Measurements from ENCODE around the gene ASF1B. TPM values are rescaled to one million over a fixed set of nuclear protein-coding genes. Genes with fewer than 3 reads are reported as not detected.
A peak's percentile ranks its signal among the peaks of the same experiment; 100 is the strongest.

Gene ASF1B
- total RNA-seq, 3 donors from 2014 or later: 18.5 to 26.7 (median 21.0) TPM

DNA sequence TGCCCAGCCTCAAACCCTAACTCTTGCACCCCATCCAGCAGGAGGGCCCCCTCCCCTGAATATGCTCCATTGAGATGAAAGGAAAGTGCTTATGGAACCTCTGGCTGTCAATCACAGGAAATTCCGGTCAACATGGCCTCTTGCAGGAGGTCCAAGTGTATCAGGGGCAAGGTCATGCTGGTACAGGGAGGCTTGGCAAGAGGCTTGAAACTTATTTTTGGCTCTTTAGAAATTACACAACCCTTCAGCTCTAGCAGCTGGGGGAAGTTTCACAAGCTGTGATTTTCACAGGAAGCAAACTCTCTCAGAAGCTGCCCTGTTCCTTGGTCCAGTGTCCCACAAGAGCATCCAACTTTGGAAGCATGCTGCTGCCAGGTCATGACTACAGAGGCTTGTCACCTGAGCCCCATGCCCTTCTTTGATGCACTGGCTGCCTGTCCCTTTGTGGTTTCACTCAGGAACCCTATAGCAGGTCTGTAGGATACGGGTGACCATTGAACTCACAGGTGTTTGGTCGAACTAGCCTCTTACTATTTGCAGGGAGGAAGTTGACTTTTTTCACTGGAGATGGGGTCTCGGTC, 8.4 kb downstream of the ASF1B start:
- Mint-ChIP-seq H3K36me3 (ENCODE audit: insufficient read depth) (no peaks in the 10 kb centered on the region), H3K4me1 (ENCODE audit: low read depth) (no peaks in the 10 kb centered on the region), H3K4me3 (no peak overlapping the region), H3K9me3 (no peaks in the 10 kb centered on the region), H3K27me3 (ENCODE audit: low read depth) (no peaks in the 10 kb centered on the region)
- DNase-seq: no peak
- ATAC-seq: no peak

DNA sequence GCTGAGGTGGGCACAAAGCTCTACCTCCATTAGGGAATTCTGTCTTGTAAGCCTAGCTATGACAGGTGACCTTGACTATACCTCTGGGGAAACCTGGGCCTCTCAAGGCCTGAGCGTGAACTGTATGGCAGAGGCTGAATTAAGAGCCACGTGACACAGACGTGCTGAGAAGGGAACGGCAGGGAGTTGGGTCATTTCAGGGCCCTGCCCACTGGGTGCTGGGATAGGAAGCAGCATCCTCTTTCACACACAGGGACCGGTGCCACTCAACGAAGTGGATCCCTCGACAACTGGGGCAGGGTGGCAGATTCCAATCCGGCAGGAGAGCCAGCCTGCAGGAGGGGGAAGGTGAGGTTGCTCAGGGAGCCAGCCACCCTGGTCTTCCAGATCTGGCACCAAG, 9.2 kb downstream of the ASF1B start:
- ATAC-seq: no peak
- no peaks in the 10 kb centered on the region for H3K4me1 Mint-ChIP-seq (ENCODE audit: low read depth)
- H3K36me3 Mint-ChIP-seq (ENCODE audit: insufficient read depth): no peaks in the 10 kb centered on the region
- no peaks in the 10 kb centered on the region for H3K9me3 Mint-ChIP-seq
- H3K27me3 Mint-ChIP-seq (ENCODE audit: low read depth): no peaks in the 10 kb centered on the region
- no peak overlapping the region for H3K4me3 Mint-ChIP-seq
- DNase-seq: no peak

GRCh38 chr19:14122924-14123323, 13.5 kb downstream of the ASF1B start:
- Mint-ChIP-seq H3K27me3 (ENCODE audit: low read depth) (no peaks in the 10 kb centered on the region), H3K9me3 (no peaks in the 10 kb centered on the region), H3K4me3 (no peak overlapping the region), H3K4me1 (ENCODE audit: low read depth) (peaks cover 9% of the 10 kb centered on the region), H3K36me3 (ENCODE audit: insufficient read depth) (no peaks in the 10 kb centered on the region)
- ATAC-seq (no peak), DNase-seq (no peak)

GRCh38 chr19:14120497-14120780, 15.9 kb downstream of the ASF1B start:
- H3K4me1 Mint-ChIP-seq (ENCODE audit: low read depth): peaks cover 23% of the 10 kb centered on the region
- no peaks in the 10 kb centered on the region for H3K36me3 Mint-ChIP-seq (ENCODE audit: insufficient read depth)
- ATAC-seq (no peak), DNase-seq (no peak)
- no peak overlapping the region for H3K4me3 Mint-ChIP-seq
- no peaks in the 10 kb centered on the region for H3K27me3 Mint-ChIP-seq (ENCODE audit: low read depth)
- no peaks in the 10 kb centered on the region for H3K9me3 Mint-ChIP-seq

DNA sequence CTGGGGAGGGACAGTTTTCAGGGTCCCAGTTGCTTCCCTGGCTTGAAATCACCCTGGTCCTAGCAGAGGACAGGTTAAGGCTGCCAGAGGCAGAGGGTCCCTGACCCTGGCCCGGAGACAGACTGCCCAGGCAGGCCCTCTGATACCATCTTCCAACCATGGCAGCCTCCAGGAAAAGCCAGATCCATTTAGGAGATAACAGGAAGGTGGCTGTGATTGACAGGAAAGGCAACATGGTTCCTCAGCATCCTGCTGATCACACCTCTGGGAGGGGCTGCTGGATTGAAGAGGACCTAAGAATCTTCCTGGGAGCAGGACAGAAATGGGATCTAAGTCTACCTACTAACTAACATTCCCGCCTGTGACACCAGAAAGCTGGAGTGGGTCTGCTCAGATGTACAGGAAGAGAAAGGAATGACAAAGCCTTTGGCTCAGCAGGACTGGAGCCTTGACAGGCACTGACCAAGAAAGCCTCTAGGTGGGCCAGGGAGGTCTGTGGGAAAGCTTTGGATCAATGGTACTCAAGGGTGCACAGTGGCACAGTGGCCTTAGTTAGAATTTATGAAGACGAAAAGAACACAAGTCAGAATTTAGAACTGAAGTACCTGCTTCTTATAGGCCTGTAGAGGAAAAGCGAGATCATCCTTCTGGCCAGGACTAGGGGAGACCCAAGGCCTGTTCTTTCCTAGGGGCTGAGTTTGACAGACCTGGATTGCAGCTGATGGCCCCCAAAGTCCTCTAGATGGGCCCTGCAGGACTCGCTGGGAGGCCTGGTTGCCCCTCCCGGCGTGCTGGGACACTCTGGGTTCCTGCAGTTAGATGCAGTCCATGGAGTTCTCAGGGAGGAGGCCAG, 16.5 kb downstream of the ASF1B start:
- Mint-ChIP-seq H3K9me3 (no peaks in the 10 kb centered on the region), H3K4me1 (ENCODE audit: low read depth) (peaks cover 27% of the 10 kb centered on the region), H3K4me3 (no peak overlapping the region), H3K36me3 (ENCODE audit: insufficient read depth) (no peaks in the 10 kb centered on the region), H3K27me3 (ENCODE audit: low read depth) (no peaks in the 10 kb centered on the region)
- DNase-seq: no peak
- no peak for ATAC-seq

GRCh38 chr19:14119146-14119545, 17.2 kb downstream of the ASF1B start:
- Mint-ChIP-seq H3K9me3 (no peaks in the 10 kb centered on the region), H3K4me1 (ENCODE audit: low read depth) (peaks cover 31% of the 10 kb centered on the region), H3K4me3 (peak overlapping the region; percentile 92), H3K27me3 (ENCODE audit: low read depth) (no peaks in the 10 kb centered on the region), H3K36me3 (ENCODE audit: insufficient read depth) (no peaks in the 10 kb centered on the region)
- ATAC-seq (no peak), DNase-seq (no peak)

- peaks cover 35% of the 10 kb centered on the region for H3K4me1 Mint-ChIP-seq (ENCODE audit: low read depth)
- DNase-seq (no peak), ATAC-seq (no peak)
- H3K9me3 Mint-ChIP-seq: no peaks in the 10 kb centered on the region
- peak overlapping the region; percentile 92 for H3K4me3 Mint-ChIP-seq
- H3K27me3 Mint-ChIP-seq (ENCODE audit: low read depth): no peaks in the 10 kb centered on the region
- H3K36me3 Mint-ChIP-seq (ENCODE audit: insufficient read depth): no peaks in the 10 kb centered on the region
These were observed 18.0 kb downstream of the ASF1B start for GRCh38 chr19:14118165-14119051.

- no peaks in the 10 kb centered on the region for H3K9me3 Mint-ChIP-seq
- DNase-seq (peak; percentile 97), ATAC-seq (peak; percentile 95)
- peaks cover 39% of the 10 kb centered on the region for H3K4me1 Mint-ChIP-seq (ENCODE audit: low read depth)
- no peaks in the 10 kb centered on the region for H3K27me3 Mint-ChIP-seq (ENCODE audit: low read depth)
- no peaks in the 10 kb centered on the region for H3K36me3 Mint-ChIP-seq (ENCODE audit: insufficient read depth)
- H3K4me3 Mint-ChIP-seq: peak within 1 kb of the TSS; percentile 92
These were observed 18.7 kb downstream of the ASF1B start, which contains the start of gene PRKACA for GRCh38 chr19:14117668-14118164. Gene PRKACA, minus strand, starts transcription at chr19:14117762. Its CDS starts 215 bp downstream, at chr19:14117547.

GRCh38 chr19:14116918-14117578, 19.3 kb downstream of the ASF1B start:
- Mint-ChIP-seq H3K4me1 (ENCODE audit: low read depth) (peaks cover 39% of the 10 kb centered on the region), H3K27me3 (ENCODE audit: low read depth) (no peaks in the 10 kb centered on the region), H3K4me3 (peak overlapping the region; percentile 90), H3K9me3 (no peaks in the 10 kb centered on the region), H3K36me3 (ENCODE audit: insufficient read depth) (no peaks in the 10 kb centered on the region)
- ATAC-seq (peak; percentile 3), DNase-seq (no peak)

DNA sequence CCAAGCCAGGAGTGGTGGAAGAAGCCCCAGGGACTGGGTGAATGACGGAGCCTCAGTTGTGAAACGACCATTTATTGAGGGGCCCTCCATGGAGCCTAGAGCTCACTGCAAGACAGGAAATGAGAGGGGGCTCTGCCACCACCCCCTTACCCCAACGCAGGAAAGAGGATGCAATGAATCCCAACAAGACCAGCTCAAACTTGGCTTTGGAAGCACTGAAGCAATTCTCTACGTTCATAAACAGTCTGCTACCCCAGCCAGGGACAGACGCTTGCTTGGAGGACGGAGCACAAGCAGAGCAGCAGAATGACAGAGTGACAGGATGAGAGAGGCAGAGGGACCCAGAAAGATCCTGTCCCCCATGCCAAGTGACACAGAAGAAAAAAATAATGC, 19.9 kb downstream of the ASF1B start:
- ATAC-seq (no peak), DNase-seq (no peak)
- Mint-ChIP-seq H3K9me3 (no peaks in the 10 kb centered on the region), H3K4me1 (ENCODE audit: low read depth) (peaks cover 44% of the 10 kb centered on the region), H3K4me3 (peak overlapping the region; percentile 90), H3K27me3 (ENCODE audit: low read depth) (no peaks in the 10 kb centered on the region), H3K36me3 (ENCODE audit: insufficient read depth) (no peaks in the 10 kb centered on the region)

DNA sequence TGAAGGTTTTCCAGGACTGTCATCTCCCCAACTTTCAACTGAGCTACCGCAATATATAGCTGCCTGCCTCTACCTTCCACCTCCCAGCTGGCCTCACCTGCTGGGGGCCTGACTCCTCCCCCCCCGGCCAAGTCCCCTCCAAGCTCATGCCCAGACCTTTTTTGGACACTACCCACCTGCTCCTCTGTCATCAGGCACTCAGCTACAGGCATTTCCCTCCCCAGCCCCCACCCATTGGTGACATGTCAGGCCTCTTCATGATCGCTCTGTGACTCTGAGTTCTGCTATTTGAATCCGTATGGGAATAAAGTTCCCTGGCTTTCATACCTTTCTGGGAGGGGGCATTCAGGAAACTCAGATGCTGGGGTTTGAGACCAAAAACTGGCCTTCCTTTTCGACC, 20.6 kb downstream of the ASF1B start:
- Mint-ChIP-seq H3K4me3 (peak overlapping the region; percentile 90), H3K9me3 (no peaks in the 10 kb centered on the region), H3K36me3 (ENCODE audit: insufficient read depth) (no peaks in the 10 kb centered on the region), H3K4me1 (ENCODE audit: low read depth) (peaks cover 44% of the 10 kb centered on the region), H3K27me3 (ENCODE audit: low read depth) (no peaks in the 10 kb centered on the region)
- ATAC-seq (no peak), DNase-seq (no peak)

DNA sequence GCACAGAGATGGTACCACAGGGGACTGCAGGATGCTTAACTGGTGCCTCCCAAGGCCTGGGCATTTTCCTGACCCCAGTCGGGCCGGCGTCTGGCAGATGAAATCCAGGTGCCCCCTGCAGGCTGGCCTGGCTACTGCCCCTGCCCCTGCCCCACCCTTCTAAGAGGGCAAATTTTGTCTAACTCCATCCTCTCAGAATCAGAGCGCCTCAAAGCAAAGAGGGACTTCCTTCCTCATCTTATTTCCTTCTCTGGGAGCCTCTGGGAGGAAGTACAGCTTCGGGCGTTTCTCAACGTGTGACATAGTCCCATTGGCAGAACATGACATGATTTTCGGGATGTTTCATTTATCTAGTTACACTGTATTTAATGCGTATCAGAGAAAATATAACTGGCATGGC, 21.5 kb downstream of the ASF1B start:
- DNase-seq: peak; percentile 48
- Mint-ChIP-seq H3K9me3 (no peaks in the 10 kb centered on the region), H3K36me3 (ENCODE audit: insufficient read depth) (no peaks in the 10 kb centered on the region), H3K4me1 (ENCODE audit: low read depth) (peaks cover 44% of the 10 kb centered on the region), H3K4me3 (peak overlapping the region; percentile 37), H3K27me3 (ENCODE audit: low read depth) (no peaks in the 10 kb centered on the region)
- ATAC-seq: no peak

DNA sequence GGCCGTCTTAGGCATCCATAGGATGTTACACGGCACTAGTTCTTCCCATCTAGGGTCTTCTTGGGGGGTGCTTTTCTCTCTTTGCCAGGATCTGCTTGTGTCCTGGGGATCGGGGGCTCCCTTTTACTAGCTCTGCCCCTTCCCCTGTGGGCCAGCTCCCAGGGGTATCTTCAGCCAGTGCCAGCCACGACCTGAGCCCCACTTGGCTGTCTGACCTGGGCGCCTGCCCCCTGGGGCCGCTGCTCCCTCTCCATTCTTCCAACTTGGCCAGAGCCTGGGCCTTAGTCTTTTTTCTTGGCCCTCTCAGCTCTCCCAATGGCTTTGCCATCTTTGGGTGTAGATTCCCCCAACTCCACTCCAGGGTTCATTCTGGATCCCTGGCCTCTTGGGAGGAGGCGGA, 21.9 kb downstream of the ASF1B start:
- Mint-ChIP-seq H3K27me3 (ENCODE audit: low read depth) (no peaks in the 10 kb centered on the region), H3K9me3 (no peaks in the 10 kb centered on the region), H3K4me1 (ENCODE audit: low read depth) (peaks cover 44% of the 10 kb centered on the region), H3K36me3 (ENCODE audit: insufficient read depth) (no peaks in the 10 kb centered on the region), H3K4me3 (no peak overlapping the region)
- no peak for DNase-seq
- ATAC-seq: no peak
